ENCODE data around the gene AUTS2.

AUTS2 gene

DNA sequence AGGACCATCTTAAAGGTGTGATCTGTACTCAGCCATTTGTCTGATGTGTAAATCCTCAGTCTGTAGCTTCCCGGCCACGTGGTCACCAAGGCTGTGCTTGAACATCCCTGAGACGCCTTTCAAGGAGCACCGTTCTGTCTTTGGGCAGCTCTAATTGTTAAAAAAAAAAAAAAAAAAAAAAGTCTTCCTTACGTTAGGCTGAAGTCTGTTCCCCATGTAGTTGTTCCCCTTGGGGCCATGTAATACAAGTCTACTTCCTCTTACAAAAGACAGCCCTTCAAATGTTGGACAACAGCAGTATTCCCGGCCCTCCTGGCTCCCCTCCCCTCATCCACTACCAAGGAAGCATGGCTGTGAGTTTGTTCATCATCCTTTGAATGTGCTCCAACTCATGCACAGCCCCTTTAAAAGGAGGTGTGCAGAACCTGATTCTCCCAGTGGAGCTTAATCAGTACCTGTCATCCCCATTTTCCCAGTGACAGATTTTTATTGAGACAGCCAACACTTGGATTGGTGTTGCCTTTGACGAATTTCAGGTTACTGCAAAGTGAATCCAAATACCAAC lies 1141.5 kb downstream of the AUTS2 start:
- H3K36me3 ChIP-seq (ENCODE audit: control insufficient read depth in 2 of 2, insufficient read depth in 1 of 2, low read length in 2 of 2) = no peaks in the 10 kb centered on the region; a peak in 1 of 3 replicates
- no peak overlapping the region for H3K4me3 ChIP-seq (ENCODE audit: low read depth, low read length)
- TF ChIP-seq ZNF600 (tag by site-specific recombination; IDR thresholded peaks at IDR 0.05) (no peak), ZNF707 (tag by site-specific recombination; IDR thresholded peaks at IDR 0.05) (no peak)
- H3K9me3 ChIP-seq (ENCODE audit: control insufficient read depth, insufficient read depth, low read depth, low read length) = no peaks in the 10 kb centered on the region
- peaks cover 17% of the 10 kb centered on the region for H3K4me1 ChIP-seq (ENCODE audit: control insufficient read depth, insufficient read depth, low read length)
- ChIA-PET POLR2A (no interaction called here), CTCF (interaction anchor here (0.7 kb wide), 1 partner anchor 15 kb away, joined by 4 read pairs; no protein-coding TSS in a partner anchor)
- no peak overlapping the region for H3K27ac ChIP-seq (ENCODE audit: extremely low read depth, low read depth, low read length)

DNA sequence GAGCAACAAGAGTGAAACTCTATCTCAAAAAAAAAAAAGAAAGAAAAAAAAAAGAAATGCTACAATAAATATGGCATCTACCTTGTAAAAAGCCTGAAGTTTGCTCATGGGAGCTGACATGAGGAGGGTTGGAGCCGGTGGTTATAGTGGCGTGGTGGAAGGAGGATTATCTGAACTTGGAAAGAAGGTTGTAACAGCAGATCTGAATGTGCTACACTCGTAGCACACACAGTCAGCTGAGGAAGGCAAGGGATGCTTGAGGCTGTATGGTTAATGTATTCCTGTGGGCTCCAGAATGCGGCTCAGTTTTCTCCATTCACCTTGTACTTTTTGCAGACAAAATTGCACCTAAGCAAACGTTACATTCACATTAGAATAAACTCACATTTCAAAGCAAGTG lies 1143.4 kb downstream of the AUTS2 start:
- POLR2A ChIA-PET = no interaction called here
- TF ChIP-seq ZNF423 (tag by site-specific recombination; IDR thresholded peaks at IDR 0.05) = no peak
- H3K36me3 ChIP-seq (ENCODE audit: control insufficient read depth in 2 of 2, insufficient read depth in 1 of 2, low read length in 2 of 2) = no peaks in the 10 kb centered on the region; a peak in 1 of 3 replicates
- H3K4me1 ChIP-seq (ENCODE audit: control insufficient read depth, insufficient read depth, low read length) = peaks cover 12% of the 10 kb centered on the region
- CTCF ChIA-PET = no interaction called here
- H3K9me3 ChIP-seq (ENCODE audit: control insufficient read depth, insufficient read depth, low read depth, low read length) = no peaks in the 10 kb centered on the region
- H3K4me3 ChIP-seq (ENCODE audit: low read depth, low read length) = no peak overlapping the region
- H3K27ac ChIP-seq (ENCODE audit: extremely low read depth, low read depth, low read length) = no peak overlapping the region

DNA sequence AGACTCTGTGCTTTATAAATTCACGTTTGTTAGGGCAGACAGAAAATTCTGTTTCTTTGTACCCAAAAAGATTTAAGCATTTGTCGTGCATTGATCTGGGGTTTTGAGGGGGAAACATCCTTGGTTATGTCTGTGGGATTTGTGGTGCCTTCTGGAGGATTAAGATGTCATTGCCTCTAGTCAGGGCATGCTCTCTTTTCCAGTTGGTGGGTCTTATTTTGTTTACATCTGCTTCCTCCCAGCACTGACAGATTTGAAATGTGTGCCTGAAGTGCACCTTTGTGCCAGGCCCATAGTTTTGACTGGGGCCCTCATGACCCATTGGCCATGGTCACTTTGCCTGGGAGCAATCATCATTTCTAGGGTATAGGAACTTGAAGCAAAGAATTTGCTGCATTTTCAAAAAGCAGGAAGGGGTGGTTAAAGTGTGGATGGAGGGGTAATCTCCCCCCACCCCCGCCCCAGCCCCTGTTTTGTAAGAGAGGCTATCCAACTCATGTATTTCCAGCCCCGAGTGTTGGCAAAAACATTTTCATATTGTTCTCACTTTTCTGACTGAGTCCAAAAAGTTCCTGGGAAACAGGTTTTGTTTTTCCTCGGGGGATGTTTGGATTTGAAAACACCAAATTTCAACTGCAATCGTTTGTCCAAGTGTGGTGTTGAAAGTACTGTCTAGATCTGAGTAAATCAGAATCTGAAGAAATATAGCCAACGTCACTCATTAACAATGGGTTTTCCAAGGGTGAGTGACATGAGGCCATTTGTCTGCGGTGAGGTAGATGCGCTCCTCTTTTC lies 1145.5 kb downstream of the AUTS2 start:
- no peak for TF ChIP-seq ZNF48 (tag by site-specific recombination; IDR thresholded peaks at IDR 0.05)
- no peak for TF ChIP-seq ZNF621 (tag by site-specific recombination; IDR thresholded peaks at IDR 0.05)
- TF ChIP-seq ZNF350 (tag by site-specific recombination; IDR thresholded peaks at IDR 0.05) = no peak
- TF ChIP-seq ZNF549 (tag by site-specific recombination; IDR thresholded peaks at IDR 0.05) = no peak
- no peak for TF ChIP-seq ZNF175 (tag by site-specific recombination; IDR thresholded peaks at IDR 0.05)
- no peak for TF ChIP-seq ZNF510 (tag by site-specific recombination; IDR thresholded peaks at IDR 0.05; ENCODE audit: insufficient replicate concordance)
- TF ChIP-seq ZNF670 (tag by site-specific recombination; IDR thresholded peaks at IDR 0.05; ENCODE audit: low read depth) = no peak
- no peak for TF ChIP-seq ZNF660 (tag by site-specific recombination; IDR thresholded peaks at IDR 0.05)
- no peak for TF ChIP-seq ZNF488 (tag by site-specific recombination; IDR thresholded peaks at IDR 0.05)
- TF ChIP-seq ATF2 (tag by site-specific recombination; IDR thresholded peaks at IDR 0.05; ENCODE audit: low read depth) = no peak
- TF ChIP-seq OSR2 (tag by site-specific recombination; IDR thresholded peaks at IDR 0.05) = no peak
- TF ChIP-seq, protein P1, sequence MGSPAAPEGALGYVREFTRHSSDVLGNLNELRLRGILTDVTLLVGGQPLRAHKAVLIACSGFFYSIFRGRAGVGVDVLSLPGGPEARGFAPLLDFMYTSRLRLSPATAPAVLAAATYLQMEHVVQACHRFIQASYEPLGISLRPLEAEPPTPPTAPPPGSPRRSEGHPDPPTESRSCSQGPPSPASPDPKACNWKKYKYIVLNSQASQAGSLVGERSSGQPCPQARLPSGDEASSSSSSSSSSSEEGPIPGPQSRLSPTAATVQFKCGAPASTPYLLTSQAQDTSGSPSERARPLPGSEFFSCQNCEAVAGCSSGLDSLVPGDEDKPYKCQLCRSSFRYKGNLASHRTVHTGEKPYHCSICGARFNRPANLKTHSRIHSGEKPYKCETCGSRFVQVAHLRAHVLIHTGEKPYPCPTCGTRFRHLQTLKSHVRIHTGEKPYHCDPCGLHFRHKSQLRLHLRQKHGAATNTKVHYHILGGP (tag by site-specific recombination; IDR thresholded peaks at IDR 0.05) = no peak
- TF ChIP-seq ZNF423 (tag by site-specific recombination; IDR thresholded peaks at IDR 0.05) = no peak
- no peak for TF ChIP-seq ZSCAN30 (tag by site-specific recombination; IDR thresholded peaks at IDR 0.05)
- no peak for TF ChIP-seq MEIS1 (CRISPR knock-in tag; IDR thresholded peaks at IDR 0.05; ENCODE audit: borderline replicate concordance)
- TF ChIP-seq PRDM6 (tag by site-specific recombination; IDR thresholded peaks at IDR 0.05) = no peak
- no peak for TF ChIP-seq ZNF555 (tag by site-specific recombination; conservative IDR thresholded peaks at IDR 0.05)
- no peak for TF ChIP-seq PRDM10 (tag by site-specific recombination; IDR thresholded peaks at IDR 0.05)
- no peak for TF ChIP-seq ZNF184 (tag by site-specific recombination; IDR thresholded peaks at IDR 0.05)
- POLR2A ChIA-PET = no interaction called here
- CTCF ChIA-PET = interaction anchor here (0.5 kb wide), 1 partner anchor 15 kb away, joined by 7 read pairs; no protein-coding TSS in a partner anchor
- H3K27ac ChIP-seq (ENCODE audit: extremely low read depth, low read depth, low read length) = no peak overlapping the region
- no peak overlapping the region for H3K4me3 ChIP-seq (ENCODE audit: low read depth, low read length)
- H3K9me3 ChIP-seq (ENCODE audit: control insufficient read depth, insufficient read depth, low read depth, low read length) = no peaks in the 10 kb centered on the region
- no peaks in the 10 kb centered on the region; a peak in 1 of 3 replicates for H3K36me3 ChIP-seq (ENCODE audit: control insufficient read depth in 2 of 2, insufficient read depth in 1 of 2, low read length in 2 of 2)
- H3K4me1 ChIP-seq (ENCODE audit: control insufficient read depth, insufficient read depth, low read length) = no peaks in the 10 kb centered on the region; the same call in 1 of the 2 replicates
